Panc1 (cell line): ENCODE data around the gene DDI1. TPM values are rescaled to one million over a fixed set of nuclear protein-coding genes. Genes with fewer than 3 reads are reported as not detected.

ENCODE experiments used
- ATAC-seq: fragments of 200-7000 bp; cut with Tn5 transposase; 2 replicates; pipeline ENCODE4 v1.9.1; 2020; ENCODE audit warnings: mild to moderate bottlenecking, moderate library complexity
- BruUV-seq: library from RNA; stranded (reverse); fragments of 400-500 nt; replicated peaks from 2 replicates; lab custom pipeline; 2021; lab: Mats Ljungman, UMichigan
- CTCF ChIA-PET: fragments of 300-600 bp; sonication (Branson Sonifier 250); formaldehyde crosslinking; loops from one replicate; lab custom pipeline; 2022; ENCODE audit warnings: antibody characterized with exemption; lab: Charles Lee
- POLR2A ChIA-PET: fragments of 300-600 bp; sonication (Branson Sonifier 250); formaldehyde crosslinking; loops from one replicate; lab custom pipeline; 2022; ENCODE audit warnings: antibody characterized with exemption; lab: Charles Lee
- DNase-seq: peaks from one replicate; pipeline ENCODE4 v3.0.0-alpha.2; 2010; ENCODE audit warnings: low read depth, low spot score
- H3K27ac ChIP-seq: 2 replicates; pipeline ENCODE4 v1.5.1; 2011; ENCODE audit warnings: mild to moderate bottlenecking, low read length, inconsistent platforms
- H3K27me3 ChIP-seq: fragments of 200-500 bp; sonication (Bioruptor generic); 2 replicates; pipeline ENCODE4 v1.6.0; 2014; ENCODE audit warnings: low read length, inconsistent platforms; ENCODE audit not compliant: control insufficient read depth, insufficient read depth
- H3K36me3 ChIP-seq: fragments of 200-500 bp; sonication (Bioruptor generic); 2 replicates; pipeline ENCODE4 v1.5.1; 2014; ENCODE audit warnings: inconsistent platforms, mild to moderate bottlenecking, low read length, moderate library complexity; ENCODE audit not compliant: control insufficient read depth, insufficient read depth
- H3K4me1 ChIP-seq: 2 replicates; pipeline ENCODE4 v1.5.1; 2011; ENCODE audit warnings: inconsistent platforms, mild to moderate bottlenecking, low read length, moderate library complexity; ENCODE audit not compliant: control insufficient read depth, insufficient read depth
- H3K4me3 ChIP-seq, 2 experiments: 2 replicates each; pipeline ENCODE4 v1.5.1; 2011 to 2012; ENCODE audit warnings: low read depth in 2 of 2, low read length in 2 of 2, mild to moderate bottlenecking in 2 of 2, inconsistent platforms in 1 of 2, moderate library complexity in 1 of 2
- H3K9me3 ChIP-seq: fragments of 200-500 bp; sonication (Bioruptor generic); 2 replicates; pipeline ENCODE4 v1.5.1; 2014; ENCODE audit warnings: low read depth, mild to moderate bottlenecking, inconsistent platforms, low read length, moderate library complexity; ENCODE audit not compliant: control insufficient read depth, insufficient read depth
- POLR2AphosphoS5 ChIP-seq: IDR thresholded peaks from 2 replicates; pipeline ENCODE4 v1.6.1; 2012; ENCODE audit warnings: mild to moderate bottlenecking, low read depth, low read length, moderate library complexity
- SIN3A ChIP-seq: IDR thresholded peaks from 2 replicates; pipeline ENCODE4 v1.6.1; 2012; ENCODE audit warnings: low read depth, mild to moderate bottlenecking, low read length, moderate library complexity, borderline replicate concordance; ENCODE audit not compliant: insufficient read depth
- TCF7L2 ChIP-seq: IDR thresholded peaks from 2 replicates; pipeline ENCODE4 v1.6.1; 2011; ENCODE audit warnings: mild to moderate bottlenecking, low read depth, low read length, inconsistent platforms
- in situ Hi-C: cut with HindIII; loops from 2 replicates; pipeline ENCODE4 v1.10.0; 2016; ENCODE audit warnings: low sequenced_read_pairs, low pct_unique_long_range_greater_than_20kb
- intact Hi-C: fragments of 100-400 bp; cut with micrococcal nuclease; formaldehyde crosslinking; loops from one replicate; pipeline ENCODE4 v1.10.0; 2022; ENCODE audit not compliant: unreplicated experiment
- total RNA-seq: library from RNA; stranded (reverse); gene quantifications from one replicate; pipeline ENCODE4 v1.2.1, GENCODE V29; 2021; ENCODE audit not compliant: unreplicated experiment
- TF ChIP-seq, protein P1 (sequence below), 2 experiments: IDR thresholded peaks; 2 replicates each; pipeline ENCODE4 v1.6.1; 2011 to 2012; ENCODE audit warnings: low read depth in 2 of 2, control low read depth in 1 of 2, low read length in 1 of 2, mild to moderate bottlenecking in 1 of 2, moderate library complexity in 1 of 2; ENCODE audit not compliant: insufficient read depth in 1 of 2
- TF ChIP-seq, protein P2 (sequence below): fragments of 450-650 bp; IDR thresholded peaks from 2 replicates; pipeline ENCODE4 v1.5.1; 2017; ENCODE audit warnings: mild to moderate bottlenecking

The DDI1 gene
- total RNA-seq, 1 experiment from 2014 or later, result not detected

GRCh38 chr11:104049116-104049515 is 12.7 kb downstream of the DDI1 start:
- DNase-seq (no peak), ATAC-seq (no peak)
- CTCF ChIA-PET, result no interaction called here
- Histone ChIP-seq H3K27me3 (no peaks in the 10 kb centered on the region), H3K4me1 (no peaks in the 10 kb centered on the region), H3K27ac (no peak overlapping the region), H3K4me3 (no peak overlapping the region), H3K36me3 (no peaks in the 10 kb centered on the region), H3K9me3 (no peaks in the 10 kb centered on the region)
- TF ChIP-seq TCF7L2 (no peak), SIN3A (no peak), POLR2AphosphoS5 (no peak)
- TF ChIP-seq, protein P1, sequence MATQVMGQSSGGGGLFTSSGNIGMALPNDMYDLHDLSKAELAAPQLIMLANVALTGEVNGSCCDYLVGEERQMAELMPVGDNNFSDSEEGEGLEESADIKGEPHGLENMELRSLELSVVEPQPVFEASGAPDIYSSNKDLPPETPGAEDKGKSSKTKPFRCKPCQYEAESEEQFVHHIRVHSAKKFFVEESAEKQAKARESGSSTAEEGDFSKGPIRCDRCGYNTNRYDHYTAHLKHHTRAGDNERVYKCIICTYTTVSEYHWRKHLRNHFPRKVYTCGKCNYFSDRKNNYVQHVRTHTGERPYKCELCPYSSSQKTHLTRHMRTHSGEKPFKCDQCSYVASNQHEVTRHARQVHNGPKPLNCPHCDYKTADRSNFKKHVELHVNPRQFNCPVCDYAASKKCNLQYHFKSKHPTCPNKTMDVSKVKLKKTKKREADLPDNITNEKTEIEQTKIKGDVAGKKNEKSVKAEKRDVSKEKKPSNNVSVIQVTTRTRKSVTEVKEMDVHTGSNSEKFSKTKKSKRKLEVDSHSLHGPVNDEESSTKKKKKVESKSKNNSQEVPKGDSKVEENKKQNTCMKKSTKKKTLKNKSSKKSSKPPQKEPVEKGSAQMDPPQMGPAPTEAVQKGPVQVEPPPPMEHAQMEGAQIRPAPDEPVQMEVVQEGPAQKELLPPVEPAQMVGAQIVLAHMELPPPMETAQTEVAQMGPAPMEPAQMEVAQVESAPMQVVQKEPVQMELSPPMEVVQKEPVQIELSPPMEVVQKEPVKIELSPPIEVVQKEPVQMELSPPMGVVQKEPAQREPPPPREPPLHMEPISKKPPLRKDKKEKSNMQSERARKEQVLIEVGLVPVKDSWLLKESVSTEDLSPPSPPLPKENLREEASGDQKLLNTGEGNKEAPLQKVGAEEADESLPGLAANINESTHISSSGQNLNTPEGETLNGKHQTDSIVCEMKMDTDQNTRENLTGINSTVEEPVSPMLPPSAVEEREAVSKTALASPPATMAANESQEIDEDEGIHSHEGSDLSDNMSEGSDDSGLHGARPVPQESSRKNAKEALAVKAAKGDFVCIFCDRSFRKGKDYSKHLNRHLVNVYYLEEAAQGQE (IDR thresholded peaks at IDR 0.05; ENCODE audit: insufficient read depth in 1 of 2, low read depth in 2 of 2, low read length in 1 of 2), result no peak
- TF ChIP-seq, protein P2, sequence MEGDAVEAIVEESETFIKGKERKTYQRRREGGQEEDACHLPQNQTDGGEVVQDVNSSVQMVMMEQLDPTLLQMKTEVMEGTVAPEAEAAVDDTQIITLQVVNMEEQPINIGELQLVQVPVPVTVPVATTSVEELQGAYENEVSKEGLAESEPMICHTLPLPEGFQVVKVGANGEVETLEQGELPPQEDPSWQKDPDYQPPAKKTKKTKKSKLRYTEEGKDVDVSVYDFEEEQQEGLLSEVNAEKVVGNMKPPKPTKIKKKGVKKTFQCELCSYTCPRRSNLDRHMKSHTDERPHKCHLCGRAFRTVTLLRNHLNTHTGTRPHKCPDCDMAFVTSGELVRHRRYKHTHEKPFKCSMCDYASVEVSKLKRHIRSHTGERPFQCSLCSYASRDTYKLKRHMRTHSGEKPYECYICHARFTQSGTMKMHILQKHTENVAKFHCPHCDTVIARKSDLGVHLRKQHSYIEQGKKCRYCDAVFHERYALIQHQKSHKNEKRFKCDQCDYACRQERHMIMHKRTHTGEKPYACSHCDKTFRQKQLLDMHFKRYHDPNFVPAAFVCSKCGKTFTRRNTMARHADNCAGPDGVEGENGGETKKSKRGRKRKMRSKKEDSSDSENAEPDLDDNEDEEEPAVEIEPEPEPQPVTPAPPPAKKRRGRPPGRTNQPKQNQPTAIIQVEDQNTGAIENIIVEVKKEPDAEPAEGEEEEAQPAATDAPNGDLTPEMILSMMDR, result no peak
- in situ Hi-C loops (no loop called here), intact Hi-C loops (no loop called here)
- BruUV-seq, result no TSS peak
- POLR2A ChIA-PET, result no interaction called here

- in situ Hi-C loops, result no loop called here
- ChIA-PET POLR2A (no interaction called here), CTCF (no interaction called here)
- no peaks in the 10 kb centered on the region for H3K4me1 ChIP-seq
- no peak overlapping the region for H3K27ac ChIP-seq
- intact Hi-C loops, result no loop called here
- no peaks in the 10 kb centered on the region for H3K27me3 ChIP-seq
- no TSS peak for BruUV-seq
- no peak for ATAC-seq
- no peak overlapping the region for H3K4me3 ChIP-seq
- H3K36me3 ChIP-seq, result no peaks in the 10 kb centered on the region
- TF ChIP-seq SIN3A (no peak), TCF7L2 (no peak), POLR2AphosphoS5 (no peak)
- TF ChIP-seq, protein P2, result no peak
- TF ChIP-seq, protein P1 (IDR thresholded peaks at IDR 0.05; ENCODE audit: insufficient read depth in 1 of 2, low read depth in 2 of 2, low read length in 1 of 2), result no peak
- no peak for DNase-seq
- H3K9me3 ChIP-seq, result no peaks in the 10 kb centered on the region
Observed at GRCh38 chr11:104051778-104052177, 15.3 kb downstream of the DDI1 start.
